IPS DF 4.7 (cell line): ENCODE measurements around the gene IRF2BPL.
"Not testable (repeated sequence)": the region's sequence is repeated elsewhere in the genome, so short reads cannot be mapped to it uniquely, and the experiment has no call there.

Experiments used
- DNase-seq: peaks from one replicate; pipeline ENCODE4 v3.0.0-alpha.2; 2013; ENCODE audit warnings: low spot score; ENCODE audit errors: extremely low read depth

Gene IRF2BPL

GRCh38 chr14:77035267-77035666 lies 6.8 kb upstream of the IRF2BPL start:
- no peak for DNase-seq

- DNase-seq: no peak
Observed at GRCh38 chr14:77033622-77034589, 5.4 kb upstream of the IRF2BPL start.

GRCh38 chr14:77032844-77033621 lies 4.5 kb upstream of the IRF2BPL start:
- DNase-seq: no peak

GRCh38 chr14:77032491-77032843 lies 4.0 kb upstream of the IRF2BPL start:
- no peak for DNase-seq

GRCh38 chr14:77031759-77032490 lies 3.4 kb upstream of the IRF2BPL start:
- no peak for DNase-seq

GRCh38 chr14:77027538-77028383 lies 747 bp downstream of the IRF2BPL start:
- DNase-seq: no peak

GRCh38 chr14:77026930-77027537 lies 1.5 kb downstream of the IRF2BPL start:
- no peak for DNase-seq

GRCh38 chr14:77026166-77026929 lies 2.2 kb downstream of the IRF2BPL start:
- no peak for DNase-seq

GRCh38 chr14:77025744-77026165 lies 2.8 kb downstream of the IRF2BPL start:
- DNase-seq: no peak

GRCh38 chr14:77024171-77024691 lies 4.3 kb downstream of the IRF2BPL start:
- no peak for DNase-seq

GRCh38 chr14:77023001-77023996 lies 5.2 kb downstream of the IRF2BPL start:
- DNase-seq: no peak

GRCh38 chr14:77022236-77022852 lies 6.2 kb downstream of the IRF2BPL start:
- no peak for DNase-seq

- DNase-seq: not testable (repeated sequence)
Observed at GRCh38 chr14:77021424-77021823, 7.1 kb downstream of the IRF2BPL start.

- no peak for DNase-seq
Observed at GRCh38 chr14:77018785-77019184, 9.7 kb downstream of the IRF2BPL start.

GRCh38 chr14:77017666-77018065 lies 10.8 kb downstream of the IRF2BPL start:
- no peak for DNase-seq

GRCh38 chr14:77014734-77015133 lies 13.8 kb downstream of the IRF2BPL start:
- DNase-seq: no peak

GRCh38 chr14:77014004-77014604 lies 14.4 kb downstream of the IRF2BPL start:
- no peak for DNase-seq
